Keratinocyte (primary cell): ENCODE results near the gene ESD. TPM values are rescaled to one million over a fixed set of nuclear protein-coding genes. Genes with fewer than 3 reads are reported as not detected.

Source experiments
- DNase-seq: peaks from one replicate; pipeline ENCODE4 v3.0.0-alpha.2; 2011; ENCODE audit warnings: low read depth, missing footprints, low spot score
- FAIRE-seq: peaks from 2 replicates; lab custom pipeline; 2011; peaks lifted over from hg19 to GRCh38; lab: Jason Lieb, UNC
- H2AFZ ChIP-seq: 2 replicates; pipeline ENCODE4 v1.6.0; 2012; ENCODE audit warnings: low read length, control low read depth, inconsistent platforms; ENCODE audit not compliant: control insufficient read depth
- H3K27ac ChIP-seq: 2 replicates; pipeline ENCODE4 v1.5.1; 2011; ENCODE audit warnings: low read length; ENCODE audit not compliant: control insufficient read depth, insufficient read depth
- H3K27me3 ChIP-seq: 3 replicates; pipeline ENCODE4 v1.6.0; 2011; ENCODE audit warnings: low read length; ENCODE audit not compliant: control insufficient read depth, insufficient read depth; ENCODE audit errors: extremely low read depth
- H3K36me3 ChIP-seq, 2 experiments: 2 replicates in 1 of 2; 3 replicates in 1 of 2; pipeline ENCODE4 v1.5.1; 2011; ENCODE audit warnings: low read length in 2 of 2, mild to moderate bottlenecking in 1 of 2; ENCODE audit not compliant: control insufficient read depth in 2 of 2, insufficient read depth in 2 of 2; ENCODE audit errors: extremely low read depth in 1 of 2
- H3K4me1 ChIP-seq: 3 replicates; pipeline ENCODE4 v1.5.1; 2011; ENCODE audit warnings: low read length; ENCODE audit not compliant: control insufficient read depth, insufficient read depth; ENCODE audit errors: extremely low read depth
- H3K4me2 ChIP-seq: 3 replicates; pipeline ENCODE4 v1.6.0; 2011; ENCODE audit warnings: low read depth, low read length; ENCODE audit not compliant: control insufficient read depth, insufficient read depth; ENCODE audit errors: extremely low read depth
- H3K4me3 ChIP-seq, 3 experiments: fragments of 200-600 bp in 1 of 3; sonication (generic) in 1 of 3; 2 replicates in 2 of 3; 3 replicates in 1 of 3; pipeline ENCODE4 v1.5.1; 2011 to 2016; ENCODE audit warnings: low read length in 3 of 3, mild to moderate bottlenecking in 3 of 3, control low read depth in 2 of 3, inconsistent platforms in 1 of 3, low read depth in 1 of 3, mixed read lengths in 1 of 3, mixed run types in 1 of 3, moderate library complexity in 1 of 3; ENCODE audit not compliant: control insufficient read depth in 2 of 3, insufficient read depth in 2 of 3; ENCODE audit errors: extremely low read depth in 1 of 3
- H3K79me2 ChIP-seq: 2 replicates; pipeline ENCODE4 v1.6.0; 2012; ENCODE audit warnings: low read length; ENCODE audit not compliant: control insufficient read depth, insufficient read depth
- H3K9ac ChIP-seq: 3 replicates; pipeline ENCODE4 v1.6.0; 2011; ENCODE audit warnings: low read length; ENCODE audit not compliant: control insufficient read depth, insufficient read depth; ENCODE audit errors: extremely low read depth
- H3K9me1 ChIP-seq: 3 replicates; pipeline ENCODE4 v1.6.0; 2011; ENCODE audit warnings: low read length; ENCODE audit not compliant: control insufficient read depth, insufficient read depth; ENCODE audit errors: extremely low read depth
- H3K9me3 ChIP-seq: 2 replicates; pipeline ENCODE4 v1.5.1; 2012; ENCODE audit warnings: low read depth, low read length; ENCODE audit not compliant: control insufficient read depth
- H4K20me1 ChIP-seq: 3 replicates; pipeline ENCODE4 v1.6.0; 2011; ENCODE audit warnings: low read length; ENCODE audit not compliant: control insufficient read depth, insufficient read depth; ENCODE audit errors: extremely low read depth
- CTCF ChIP-seq, 3 experiments: IDR thresholded peaks in 1 of 3; conservative IDR thresholded peaks in 1 of 3; optimal IDR thresholded peaks in 1 of 3; 2 replicates in 2 of 3; 3 replicates in 1 of 3; pipeline versions ENCODE3 to v1.5.1; 2011; ENCODE audit warnings: low read length in 3 of 3, mild to moderate bottlenecking in 3 of 3, moderate library complexity in 2 of 3, control low read depth in 1 of 3, inconsistent platforms in 1 of 3; ENCODE audit not compliant: insufficient read depth in 2 of 3; ENCODE audit errors: extremely low read depth in 1 of 3
- EZH2 ChIP-seq: IDR thresholded peaks from one replicate; pipeline ENCODE4 v1.6.1; 2012; ENCODE audit warnings: inconsistent platforms, mild to moderate bottlenecking, low read length, moderate library complexity
- dilution Hi-C: fragments of 300-500 bp; cut with MboI; formaldehyde crosslinking; loops from one replicate; pipeline ENCODE4 v1.7.0; 2020; ENCODE audit warnings: low sequenced_read_pairs; ENCODE audit not compliant: extremely low pct_ligation_motif_present
- polyA plus RNA-seq, 5 experiments: library from polyadenylated mRNA; depleted of rRNA in 3 of 5; stranded (reverse) in 3 of 5; stranded (forward) in 1 of 5; unstranded in 1 of 5; fragments of >200 nt; gene quantifications; 1 replicate in 1 of 5; 2 replicates in 3 of 5; 3 replicates in 1 of 5; pipeline versions ENCODE4 v1.2.1 to v1.2.3, GENCODE V29; 2011 to 2012; ENCODE audit warnings: missing spikeins in 2 of 5, low read depth in 1 of 5, low replicate concordance in 1 of 5

Gene ESD
- polyA plus RNA-seq, 1 donor (not counting 4 experiments of a cell fraction or from before 2014, with no cell fraction given): 181 TPM

DNA sequence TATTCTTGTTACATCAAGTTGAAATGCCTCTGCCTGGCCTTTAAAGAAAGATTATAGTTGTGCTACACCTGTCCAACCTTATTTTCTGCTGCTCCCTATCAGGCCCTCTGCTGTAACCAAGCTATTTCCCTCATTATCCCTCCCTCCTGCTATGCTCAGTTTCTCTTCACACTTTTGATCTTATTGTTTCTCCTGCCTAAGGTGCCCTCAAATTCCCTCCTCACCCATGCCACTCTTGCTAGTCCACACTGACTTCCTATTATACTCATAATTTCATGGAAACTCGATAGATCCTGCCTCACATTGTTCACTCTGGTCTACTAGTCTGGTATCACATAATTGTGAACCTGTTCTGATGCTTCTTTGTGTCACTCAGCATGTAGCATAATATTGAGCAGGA lies 19.4 kb upstream of the ESD start:
- Histone ChIP-seq H3K27ac (no peak overlapping the region), H3K27me3 (peaks cover 7% of the 10 kb centered on the region), H4K20me1 (no peaks in the 10 kb centered on the region), H3K4me1 (no peaks in the 10 kb centered on the region), H3K9me3 (no peaks in the 10 kb centered on the region), H3K4me3 (no peak overlapping the region), H3K9me1 (no peaks in the 10 kb centered on the region), H3K4me2 (no peak overlapping the region), H2AFZ (no peak overlapping the region), H3K79me2 (no peaks in the 10 kb centered on the region), H3K36me3 (no peaks in the 10 kb centered on the region), H3K9ac (no peak overlapping the region)
- TF ChIP-seq EZH2 (no peak), CTCF (optimal IDR thresholded peaks at IDR 0.05 in 1 of 3, IDR thresholded peaks at IDR 0.05 in 1 of 3, conservative IDR thresholded peaks at IDR 0.05 in 1 of 3; ENCODE audit: extremely low read depth in 1 of 3, insufficient read depth in 2 of 3, low read length in 3 of 3) (no peak)
- DNase-seq (no peak), FAIRE-seq (no peak)
- dilution Hi-C loops: no loop called here

DNA sequence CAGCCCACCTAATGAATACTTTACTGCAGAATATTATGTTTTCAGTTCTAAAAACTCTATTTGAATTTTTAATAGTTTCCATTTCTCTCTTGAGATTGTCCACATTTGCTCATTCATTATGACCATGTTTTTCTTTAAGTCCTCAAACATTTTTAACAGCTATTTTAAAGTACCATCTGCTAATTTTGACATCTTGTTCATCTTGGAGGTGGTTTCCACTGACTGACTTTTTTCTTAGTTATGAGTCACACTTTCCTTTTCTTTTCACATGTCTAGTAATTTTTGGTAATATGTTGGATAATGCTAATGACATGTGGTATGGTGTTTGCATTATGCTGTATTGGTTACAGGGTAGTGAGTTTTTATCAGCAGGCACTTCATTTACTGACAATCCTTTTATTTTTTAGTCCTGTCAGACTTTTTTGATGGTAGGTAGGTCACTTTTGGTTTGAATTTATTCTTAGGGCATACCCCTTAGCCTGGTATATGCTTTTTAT lies 15.4 kb upstream of the ESD start:
- Histone ChIP-seq H3K9ac (no peak overlapping the region), H3K36me3 (no peaks in the 10 kb centered on the region), H3K9me1 (no peaks in the 10 kb centered on the region), H3K4me2 (no peak overlapping the region), H4K20me1 (no peaks in the 10 kb centered on the region), H2AFZ (no peak overlapping the region), H3K79me2 (no peaks in the 10 kb centered on the region), H3K27ac (no peak overlapping the region), H3K27me3 (no peaks in the 10 kb centered on the region), H3K4me1 (no peaks in the 10 kb centered on the region), H3K9me3 (no peaks in the 10 kb centered on the region), H3K4me3 (no peak overlapping the region)
- TF ChIP-seq EZH2: no peak
- TF ChIP-seq CTCF (optimal IDR thresholded peaks at IDR 0.05 in 1 of 3, IDR thresholded peaks at IDR 0.05 in 1 of 3, conservative IDR thresholded peaks at IDR 0.05 in 1 of 3; ENCODE audit: extremely low read depth in 1 of 3, insufficient read depth in 2 of 3, low read length in 3 of 3): no peak
- dilution Hi-C loops: no loop called here
- DNase-seq (no peak), FAIRE-seq (no peak)
